Measurements from ENCODE around the gene DPP3. TPM values are rescaled to one million over a fixed set of nuclear protein-coding genes. Genes with fewer than 3 reads are reported as not detected.

The DPP3 gene
- total and polyA plus RNA-seq, 2 experiments from 2014 or later = 21.9 to 44.9 TPM

DNA sequence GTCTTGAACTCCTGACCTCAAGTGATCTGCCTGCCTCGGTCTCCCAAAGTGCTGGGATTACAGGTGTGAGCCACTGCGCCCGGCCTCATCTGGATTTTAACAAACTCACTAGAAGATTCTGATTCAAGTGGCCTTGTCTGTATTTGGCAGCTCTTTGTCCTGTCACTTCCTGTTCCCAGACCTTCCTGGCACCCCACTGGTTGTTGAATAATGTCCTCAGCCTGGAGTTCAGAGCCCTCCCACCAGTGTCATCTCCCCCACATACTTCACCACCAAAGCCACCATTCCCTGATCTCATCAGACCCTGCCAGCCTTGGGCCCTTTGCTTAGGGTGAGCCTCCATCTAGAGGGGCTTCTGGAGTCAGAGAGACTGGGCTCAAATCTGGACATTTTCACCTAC, 10.2 kb upstream of the DPP3 start:
- Histone ChIP-seq H3K27me3 (no peaks in the 10 kb centered on the region), H3K27ac (no peak overlapping the region), H3K36me3 (peaks cover 15% of the 10 kb centered on the region), H3K4me1 (ENCODE audit: low read depth) (peaks cover 7% of the 10 kb centered on the region), H3K4me3 (no peak overlapping the region), H3K9me3 (ENCODE audit: low read depth) (no peaks in the 10 kb centered on the region)
- TF ChIP-seq, protein P1, sequence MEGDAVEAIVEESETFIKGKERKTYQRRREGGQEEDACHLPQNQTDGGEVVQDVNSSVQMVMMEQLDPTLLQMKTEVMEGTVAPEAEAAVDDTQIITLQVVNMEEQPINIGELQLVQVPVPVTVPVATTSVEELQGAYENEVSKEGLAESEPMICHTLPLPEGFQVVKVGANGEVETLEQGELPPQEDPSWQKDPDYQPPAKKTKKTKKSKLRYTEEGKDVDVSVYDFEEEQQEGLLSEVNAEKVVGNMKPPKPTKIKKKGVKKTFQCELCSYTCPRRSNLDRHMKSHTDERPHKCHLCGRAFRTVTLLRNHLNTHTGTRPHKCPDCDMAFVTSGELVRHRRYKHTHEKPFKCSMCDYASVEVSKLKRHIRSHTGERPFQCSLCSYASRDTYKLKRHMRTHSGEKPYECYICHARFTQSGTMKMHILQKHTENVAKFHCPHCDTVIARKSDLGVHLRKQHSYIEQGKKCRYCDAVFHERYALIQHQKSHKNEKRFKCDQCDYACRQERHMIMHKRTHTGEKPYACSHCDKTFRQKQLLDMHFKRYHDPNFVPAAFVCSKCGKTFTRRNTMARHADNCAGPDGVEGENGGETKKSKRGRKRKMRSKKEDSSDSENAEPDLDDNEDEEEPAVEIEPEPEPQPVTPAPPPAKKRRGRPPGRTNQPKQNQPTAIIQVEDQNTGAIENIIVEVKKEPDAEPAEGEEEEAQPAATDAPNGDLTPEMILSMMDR (IDR thresholded peaks at IDR 0.05; ENCODE audit: low read depth, low read length) = no peak
- DNase-seq (ENCODE audit: low read depth in 1 of 2, low spot score in 1 of 2) = no peak

DNA sequence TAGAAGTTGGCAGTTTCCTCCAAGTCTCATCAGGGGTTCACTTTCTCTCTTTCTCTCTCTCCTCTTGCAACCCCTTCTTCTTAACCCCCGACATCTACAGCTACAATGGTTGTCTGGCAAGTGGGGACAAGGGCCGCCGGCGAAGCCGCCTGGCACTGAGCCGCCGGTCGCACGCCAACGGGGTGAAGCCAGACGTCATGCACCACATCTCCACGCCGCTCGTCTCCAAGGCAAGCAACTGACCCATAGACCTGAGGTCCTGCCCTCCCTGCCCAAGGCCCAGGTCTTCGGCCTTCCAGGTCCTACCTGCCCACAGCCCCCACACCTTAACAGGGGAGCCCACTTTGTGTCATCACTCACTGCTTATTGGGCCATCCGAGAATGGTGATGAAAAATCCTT, 9.1 kb upstream of the DPP3 start:
- TF ChIP-seq, protein P1 (IDR thresholded peaks at IDR 0.05; ENCODE audit: low read depth, low read length) = no peak
- no peak for DNase-seq (ENCODE audit: low read depth in 1 of 2, low spot score in 1 of 2)
- Histone ChIP-seq H3K27ac (no peak overlapping the region), H3K36me3 (peaks cover 15% of the 10 kb centered on the region), H3K4me3 (no peak overlapping the region), H3K27me3 (no peaks in the 10 kb centered on the region), H3K4me1 (ENCODE audit: low read depth) (peaks cover 7% of the 10 kb centered on the region), H3K9me3 (ENCODE audit: low read depth) (no peaks in the 10 kb centered on the region)

DNA sequence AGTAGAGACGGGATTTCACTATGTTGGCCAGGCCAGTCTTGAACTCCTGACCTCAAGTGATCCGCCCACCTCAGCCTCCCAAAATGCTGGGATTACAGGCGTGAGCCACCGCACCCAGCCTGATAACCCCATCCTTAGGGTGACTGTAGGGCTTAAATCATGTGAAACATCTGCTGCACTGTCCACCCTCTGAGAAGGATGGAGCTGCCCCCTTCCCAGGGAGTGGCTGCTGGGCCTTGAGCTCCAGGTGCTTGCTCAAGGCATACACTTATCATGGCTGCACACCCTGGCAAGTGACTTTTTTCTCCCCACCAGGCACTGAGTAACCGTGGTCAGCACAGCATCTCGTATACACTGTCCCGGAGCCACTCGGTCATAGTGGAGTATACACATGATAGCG, 8.2 kb upstream of the DPP3 start:
- peaks cover 7% of the 10 kb centered on the region for H3K4me1 ChIP-seq (ENCODE audit: low read depth)
- H3K4me3 ChIP-seq = no peak overlapping the region
- DNase-seq (ENCODE audit: low read depth in 1 of 2, low spot score in 1 of 2) = no peak
- H3K9me3 ChIP-seq (ENCODE audit: low read depth) = no peaks in the 10 kb centered on the region
- TF ChIP-seq, protein P1 (IDR thresholded peaks at IDR 0.05; ENCODE audit: low read depth, low read length) = no peak
- peaks cover 15% of the 10 kb centered on the region for H3K36me3 ChIP-seq
- no peak overlapping the region for H3K27ac ChIP-seq
- no peaks in the 10 kb centered on the region for H3K27me3 ChIP-seq

DNA sequence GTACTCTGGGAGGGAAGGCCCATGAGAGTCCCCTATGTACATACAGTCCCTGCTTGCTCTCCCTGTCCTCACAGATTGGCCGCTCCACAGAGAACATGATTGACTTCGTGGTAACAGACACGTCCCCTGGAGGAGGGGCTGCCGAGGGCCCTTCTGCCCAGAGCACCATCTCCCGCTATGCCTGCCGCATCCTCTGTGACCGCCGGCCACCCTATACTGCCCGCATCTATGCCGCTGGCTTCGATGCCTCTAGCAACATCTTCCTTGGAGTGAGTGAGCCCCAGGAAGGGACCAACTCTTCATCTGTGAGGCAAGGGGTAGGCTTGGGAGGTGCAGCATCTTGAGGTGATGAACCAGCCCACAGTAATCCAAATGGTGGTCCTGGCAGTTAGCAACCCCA, 7.1 kb upstream of the DPP3 start:
- Histone ChIP-seq H3K4me1 (ENCODE audit: low read depth) (no peaks in the 10 kb centered on the region), H3K9me3 (ENCODE audit: low read depth) (no peaks in the 10 kb centered on the region), H3K4me3 (no peak overlapping the region), H3K36me3 (peaks cover 15% of the 10 kb centered on the region), H3K27ac (no peak overlapping the region), H3K27me3 (no peaks in the 10 kb centered on the region)
- DNase-seq (ENCODE audit: low read depth in 1 of 2, low spot score in 1 of 2) = no peak
- TF ChIP-seq, protein P1 (IDR thresholded peaks at IDR 0.05; ENCODE audit: low read depth, low read length) = no peak

DNA sequence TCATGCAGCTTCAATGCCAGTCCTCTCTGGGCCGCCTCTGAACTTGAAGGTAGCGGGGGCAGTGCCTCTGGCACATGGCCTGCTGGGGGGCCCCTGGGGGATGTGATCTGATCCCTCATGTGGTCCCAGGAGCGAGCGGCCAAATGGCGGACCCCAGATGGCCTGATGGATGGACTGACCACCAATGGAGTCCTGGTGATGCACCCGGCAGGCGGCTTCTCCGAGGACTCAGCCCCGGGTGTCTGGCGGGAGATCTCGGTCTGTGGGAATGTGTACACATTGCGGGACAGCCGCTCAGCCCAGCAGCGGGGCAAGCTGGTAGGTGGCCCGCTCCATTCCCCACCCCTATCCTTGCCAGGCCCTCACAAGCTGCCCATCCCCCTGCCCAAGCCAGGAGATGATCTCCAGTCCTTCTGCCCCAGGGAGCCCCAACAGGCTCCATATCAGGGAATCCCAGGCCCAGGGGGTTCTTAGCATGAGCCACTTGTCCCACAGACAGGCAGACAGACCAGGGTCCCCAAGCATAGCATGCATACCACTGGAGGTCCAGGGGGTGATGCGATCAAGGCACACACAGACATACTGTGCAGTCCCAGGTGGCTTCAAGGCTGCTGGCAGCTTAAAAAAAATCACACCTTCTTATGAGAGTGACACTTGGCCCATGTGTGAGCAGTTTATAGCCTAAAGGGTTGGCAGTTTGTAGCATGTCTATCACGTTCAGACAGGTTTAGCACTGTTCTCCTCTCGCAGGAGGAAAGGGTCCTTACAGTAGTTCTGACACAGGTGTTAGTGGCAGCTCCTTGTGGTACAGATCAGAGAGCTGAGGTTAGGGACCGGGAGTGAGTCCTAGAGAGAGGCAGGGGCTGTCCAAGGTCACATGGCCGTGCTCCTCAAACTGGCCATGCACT, 6.4 kb upstream of the DPP3 start:
- DNase-seq (ENCODE audit: low read depth in 1 of 2, low spot score in 1 of 2) = no peak
- Histone ChIP-seq H3K4me3 (no peak overlapping the region), H3K9me3 (ENCODE audit: low read depth) (no peaks in the 10 kb centered on the region), H3K4me1 (ENCODE audit: low read depth) (no peaks in the 10 kb centered on the region), H3K36me3 (peaks cover 15% of the 10 kb centered on the region), H3K27me3 (no peaks in the 10 kb centered on the region), H3K27ac (no peak overlapping the region)
- TF ChIP-seq, protein P1 (IDR thresholded peaks at IDR 0.05; ENCODE audit: low read depth, low read length) = no peak

Data from cardiac muscle cell (in vitro differentiated cells and primary cell).